GM21390 (cell line): ENCODE data around the gene C1orf21.

Experiments used
- ATAC-seq: cut with Tn5 transposase; IDR thresholded peaks from one replicate; pipeline ENCODE4 v1.9.1; 2021; ENCODE audit not compliant: unreplicated experiment

Gene C1orf21

DNA sequence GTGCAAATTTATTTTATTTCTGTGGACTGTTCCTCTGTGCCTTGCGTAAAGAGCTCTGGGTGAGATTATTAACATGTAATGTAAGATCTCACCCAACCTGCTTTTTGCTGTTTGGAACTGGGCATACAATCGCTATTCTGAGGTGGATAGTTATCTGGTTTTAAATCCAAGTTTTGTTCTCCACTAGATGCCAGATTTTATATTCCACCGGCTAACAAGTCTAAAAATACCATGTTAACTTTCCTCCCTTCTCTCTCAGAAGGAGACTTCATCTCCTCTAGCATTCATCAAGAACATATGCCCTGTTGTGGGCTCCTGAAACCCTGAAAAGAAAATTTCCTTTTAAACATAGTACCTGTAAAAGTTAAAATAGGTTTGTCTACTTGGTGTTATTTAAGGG is 56.4 kb downstream of the C1orf21 start:
- no peak for ATAC-seq

DNA sequence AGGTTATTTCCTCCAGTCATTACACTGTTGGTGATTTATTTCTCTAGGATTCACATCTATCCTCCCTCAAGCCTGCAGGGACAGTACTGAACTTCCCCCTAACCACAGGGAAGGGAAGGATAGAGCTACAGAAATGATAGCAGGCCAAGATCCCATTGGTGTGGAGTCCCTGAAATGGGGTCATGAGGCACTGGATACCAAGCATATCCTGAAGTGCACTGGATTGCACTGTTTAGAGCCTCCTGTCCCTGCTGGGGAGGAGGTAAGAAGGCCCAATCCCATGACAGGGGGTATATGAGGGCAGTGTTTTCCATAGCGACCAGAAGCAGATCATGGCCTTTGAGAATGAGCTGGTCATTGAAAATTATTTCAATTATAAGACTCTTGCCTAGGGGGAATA is 56.8 kb downstream of the C1orf21 start:
- no peak for ATAC-seq

DNA sequence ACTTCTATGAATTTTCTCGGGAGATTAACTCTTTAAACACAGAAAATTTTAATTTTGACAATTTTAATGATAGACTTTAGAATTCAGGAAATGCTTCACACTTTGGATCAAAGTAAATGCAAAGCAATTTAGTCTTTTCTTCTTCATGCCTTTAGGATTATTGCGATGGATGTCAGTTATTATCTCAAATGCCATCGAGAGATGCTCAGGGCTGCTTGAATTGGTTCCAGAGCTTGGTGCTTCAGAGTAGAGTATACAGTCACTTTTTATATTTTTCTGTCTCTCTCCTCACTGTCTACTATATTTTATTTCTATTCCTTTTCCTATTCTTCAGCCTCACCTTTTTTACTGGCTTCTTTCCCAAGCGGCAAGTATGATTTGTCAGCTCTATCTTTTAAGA is 59.2 kb downstream of the C1orf21 start:
- no peak for ATAC-seq

DNA sequence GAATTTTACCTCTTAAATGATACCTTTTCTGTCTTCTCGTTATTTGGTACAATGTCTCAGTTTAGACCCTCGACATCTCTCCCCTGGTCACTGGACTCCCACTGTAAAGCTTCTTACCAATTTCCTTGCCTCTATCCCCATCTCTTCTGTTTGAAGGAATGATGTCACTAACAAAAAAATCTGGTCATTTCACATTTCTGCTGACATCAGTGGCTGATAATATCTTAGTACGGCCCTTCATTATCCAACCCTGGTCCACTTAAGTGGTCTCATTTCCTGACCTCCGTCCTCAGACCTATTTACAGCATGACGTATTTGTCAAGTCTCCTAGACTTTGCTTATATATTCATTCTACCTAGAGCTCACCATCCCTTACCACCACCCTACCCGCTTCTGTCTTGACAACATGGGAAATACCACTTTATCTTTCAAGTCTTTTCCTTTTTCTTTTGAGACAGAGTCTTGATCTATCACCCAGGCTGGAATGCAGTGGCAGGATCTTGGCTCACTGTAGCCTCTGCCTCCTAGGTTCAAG is 60.9 kb downstream of the C1orf21 start:
- ATAC-seq = no peak

DNA sequence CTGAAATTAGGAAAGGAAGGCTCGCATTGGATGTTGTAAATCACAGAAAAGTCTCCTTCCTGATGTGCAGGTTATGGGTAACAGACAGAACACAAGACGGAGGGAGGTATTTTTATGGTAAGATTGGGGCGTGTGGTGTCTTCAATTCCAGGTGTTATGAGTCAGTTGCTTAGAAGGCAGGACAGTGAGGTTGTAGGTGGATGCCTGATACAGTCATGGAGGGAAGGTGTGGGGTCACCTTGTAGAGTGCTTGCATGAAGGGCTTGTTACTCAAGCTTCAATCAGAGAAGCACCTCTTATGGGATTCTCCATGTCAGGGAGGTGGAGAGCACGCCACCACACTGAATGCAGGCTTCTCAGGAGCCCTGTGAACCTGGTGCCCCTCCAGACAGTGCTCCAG is 63.1 kb downstream of the C1orf21 start:
- no peak for ATAC-seq

DNA sequence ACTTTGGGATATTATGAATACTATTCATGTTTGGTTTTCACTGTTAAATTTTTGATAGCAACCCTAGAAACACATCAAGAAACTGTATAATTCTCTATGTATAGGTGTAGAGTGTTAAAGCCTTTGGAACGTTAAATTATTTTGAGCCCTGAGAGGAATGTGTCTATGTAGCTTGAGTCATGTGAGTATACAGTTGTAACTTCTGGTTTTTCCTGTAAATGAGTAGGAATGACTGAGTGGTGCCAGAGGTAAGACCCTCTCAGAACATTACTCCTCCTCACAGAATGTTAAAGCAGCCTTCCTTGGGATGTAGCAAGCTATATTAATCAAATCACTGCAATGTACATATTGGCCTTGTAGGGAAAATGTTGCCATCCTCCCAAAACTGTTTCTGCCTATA is 69.0 kb downstream of the C1orf21 start:
- no peak for ATAC-seq

DNA sequence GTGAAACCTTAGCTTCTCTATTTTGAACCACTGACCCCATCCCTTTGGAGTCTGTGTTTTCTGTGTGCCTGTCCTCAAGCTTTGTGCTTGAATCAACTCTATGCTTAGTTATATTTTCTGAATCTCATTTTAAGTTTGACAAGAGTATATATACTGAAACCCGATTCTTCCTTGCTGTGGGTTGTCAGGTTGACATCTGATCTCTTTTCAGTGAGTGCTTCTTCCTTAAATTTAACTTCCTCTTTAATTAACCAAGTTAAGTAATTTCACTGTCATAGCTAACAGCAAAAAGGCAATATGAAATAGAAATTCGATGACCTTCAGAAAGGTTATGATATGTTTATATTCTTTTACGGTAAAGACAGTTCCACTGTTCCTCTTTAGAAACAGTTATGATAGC is 69.4 kb downstream of the C1orf21 start:
- no peak for ATAC-seq

DNA sequence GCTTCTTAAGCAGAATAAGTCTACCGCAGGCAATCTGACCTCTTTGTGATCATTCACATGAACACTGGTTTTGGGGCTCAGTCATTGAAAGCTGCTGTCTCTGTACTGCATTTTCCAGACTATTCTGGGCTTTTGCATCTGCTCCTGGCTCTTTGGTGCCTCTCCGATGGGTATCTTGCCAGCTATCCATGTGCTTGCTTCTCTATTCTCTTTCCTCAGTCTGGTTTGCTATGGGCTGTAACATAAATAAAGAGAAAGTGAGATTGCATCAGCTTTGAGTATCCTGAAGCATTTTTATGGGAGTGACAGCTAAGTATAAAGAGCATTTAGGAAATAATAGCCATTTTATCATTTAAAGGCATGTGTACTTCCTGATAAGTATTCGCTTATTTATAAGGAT is 70.7 kb downstream of the C1orf21 start:
- no peak for ATAC-seq

DNA sequence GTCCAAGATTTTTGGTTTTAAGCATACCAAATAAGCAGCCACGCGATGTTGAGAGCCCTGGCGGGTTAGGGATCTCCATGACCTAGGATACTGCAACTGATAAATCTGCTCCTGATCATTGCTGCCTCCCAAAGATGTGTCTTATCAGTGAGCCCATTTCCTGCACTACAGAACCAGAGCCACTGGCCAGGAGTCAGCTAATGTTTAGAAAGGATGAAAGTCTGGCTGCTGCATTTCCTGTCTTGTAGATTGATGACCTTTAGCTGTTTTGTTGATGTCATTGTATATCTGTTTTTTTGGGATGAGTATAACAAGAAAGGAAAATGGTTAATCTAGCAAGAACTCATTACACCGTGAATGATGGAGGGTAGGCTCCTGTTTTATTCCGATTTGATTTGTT is 74.5 kb downstream of the C1orf21 start:
- no peak for ATAC-seq

DNA sequence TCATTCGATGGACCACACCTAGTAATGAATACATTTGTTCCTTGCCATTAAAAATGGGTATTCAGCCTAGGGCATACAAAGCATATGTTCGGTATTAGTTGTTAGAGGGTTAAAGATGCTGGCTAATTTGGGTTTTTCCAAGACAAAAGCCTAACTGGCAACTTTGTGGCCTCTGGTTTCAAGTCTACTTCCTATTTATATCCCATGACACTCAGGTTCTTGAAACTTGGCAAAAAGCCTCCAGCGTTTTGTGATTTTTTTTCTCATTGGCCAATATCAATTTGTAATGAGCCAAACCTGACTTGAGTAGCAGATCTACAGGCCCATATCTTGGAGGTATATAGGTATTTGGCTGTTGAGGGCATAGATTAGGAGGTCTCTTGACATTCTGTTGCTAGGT is 75.3 kb downstream of the C1orf21 start:
- no peak for ATAC-seq

DNA sequence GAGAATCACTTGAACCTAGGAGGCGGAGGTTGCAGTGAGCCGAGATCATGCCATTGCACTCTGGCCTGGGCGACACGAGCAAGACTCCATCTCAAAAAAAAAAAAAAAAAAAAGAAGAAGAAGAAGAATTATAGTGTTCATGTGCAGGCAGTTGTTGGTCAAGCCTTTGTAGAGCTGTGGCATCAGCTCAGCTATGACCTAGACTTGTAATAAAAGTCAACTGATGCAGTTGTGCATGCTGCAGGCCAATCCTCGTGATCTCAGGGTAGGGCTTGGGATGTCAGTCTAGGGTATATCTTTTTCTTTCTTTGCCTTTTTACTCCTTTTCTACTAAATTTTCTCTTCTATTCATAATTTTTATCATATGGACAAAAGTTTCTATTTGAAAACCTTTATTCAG is 76.2 kb downstream of the C1orf21 start:
- ATAC-seq = no peak

DNA sequence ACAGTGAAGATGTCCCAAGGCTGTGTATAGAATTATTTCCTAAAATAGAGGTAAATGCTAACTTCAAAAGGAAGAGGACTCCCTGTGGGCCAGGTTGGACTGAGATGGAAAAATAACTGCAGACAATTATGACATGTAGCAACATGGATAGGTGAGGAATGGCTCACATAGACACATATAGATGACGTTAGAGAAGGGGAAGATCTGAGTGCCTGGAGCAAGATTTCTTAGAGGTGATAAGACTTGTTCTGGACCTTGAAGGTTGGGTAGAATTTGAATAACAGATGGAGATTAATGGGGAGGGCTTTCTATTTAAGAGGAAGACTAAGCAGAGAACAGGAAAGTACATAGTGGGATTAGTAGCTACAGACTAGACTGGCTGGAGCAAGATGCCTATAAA is 76.9 kb downstream of the C1orf21 start:
- no peak for ATAC-seq

DNA sequence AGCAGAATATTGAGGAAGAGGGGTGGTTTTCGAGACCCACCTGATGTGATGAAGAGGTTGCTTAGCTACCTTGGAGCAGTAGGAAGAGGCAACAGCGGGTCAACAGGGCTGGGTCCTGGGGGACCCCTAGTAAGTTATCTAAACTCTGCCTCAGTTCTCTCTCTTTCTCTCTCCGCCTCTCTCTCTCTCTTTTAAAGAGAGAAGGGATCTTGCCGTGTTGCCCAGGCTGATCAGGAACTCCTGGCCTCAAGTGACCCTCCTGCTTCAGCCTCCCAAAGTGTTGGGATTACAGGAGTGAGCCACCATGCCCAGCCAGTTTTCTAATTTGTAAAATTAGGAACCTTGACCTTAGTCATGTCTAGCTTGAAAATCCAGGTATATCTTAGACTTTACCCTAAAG is 77.9 kb downstream of the C1orf21 start:
- ATAC-seq = no peak

DNA sequence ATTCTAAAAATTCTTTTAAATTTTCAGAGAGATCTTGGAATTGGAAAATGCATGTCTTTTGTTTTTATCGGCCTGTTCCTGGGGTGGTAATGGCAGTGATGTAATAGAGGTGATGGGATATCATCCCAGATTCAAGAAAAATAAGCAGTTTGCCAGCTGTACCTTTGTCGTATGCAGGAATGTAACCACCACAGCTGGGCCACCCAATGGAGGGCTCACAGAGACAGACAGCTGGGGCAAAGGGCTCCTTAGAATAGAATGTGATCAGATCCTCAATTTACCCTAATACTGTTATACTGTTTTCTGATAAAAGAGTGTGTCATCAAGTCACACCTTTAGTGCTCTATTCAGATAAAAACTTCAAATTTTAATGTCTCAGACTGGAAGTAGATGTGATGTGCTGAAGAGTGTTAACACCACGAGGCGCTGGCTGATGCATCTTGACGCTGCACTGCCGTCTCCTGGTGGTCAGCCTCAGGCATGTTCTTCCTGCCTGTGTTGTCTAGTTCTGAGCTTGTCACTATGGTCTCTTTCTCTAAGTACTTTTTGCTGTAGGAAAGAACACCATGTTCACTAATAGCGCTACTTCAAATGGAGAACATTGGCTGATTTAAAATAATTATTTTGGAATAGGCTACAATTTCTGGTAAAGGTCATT is 78.8 kb downstream of the C1orf21 start:
- ATAC-seq = no peak

DNA sequence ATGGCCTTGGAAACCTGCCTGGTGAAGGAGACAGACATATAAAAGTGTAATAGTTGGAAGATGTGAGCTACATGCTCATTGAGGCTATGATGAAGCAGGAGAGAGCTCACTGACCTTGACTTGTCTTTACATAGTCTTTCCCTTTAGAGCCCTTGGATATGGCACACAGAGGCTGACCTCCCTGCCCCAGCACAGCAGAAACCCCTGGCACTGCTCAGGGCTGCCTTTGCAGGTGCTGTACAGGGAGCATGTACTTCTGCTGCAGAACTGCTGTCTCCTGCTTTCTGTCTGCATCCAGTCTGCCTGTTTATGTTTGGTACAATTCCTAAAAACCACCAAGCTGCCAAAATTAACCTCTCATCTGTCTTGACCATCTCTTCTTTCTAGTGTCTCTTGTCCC is 80.5 kb downstream of the C1orf21 start:
- ATAC-seq = no peak

DNA sequence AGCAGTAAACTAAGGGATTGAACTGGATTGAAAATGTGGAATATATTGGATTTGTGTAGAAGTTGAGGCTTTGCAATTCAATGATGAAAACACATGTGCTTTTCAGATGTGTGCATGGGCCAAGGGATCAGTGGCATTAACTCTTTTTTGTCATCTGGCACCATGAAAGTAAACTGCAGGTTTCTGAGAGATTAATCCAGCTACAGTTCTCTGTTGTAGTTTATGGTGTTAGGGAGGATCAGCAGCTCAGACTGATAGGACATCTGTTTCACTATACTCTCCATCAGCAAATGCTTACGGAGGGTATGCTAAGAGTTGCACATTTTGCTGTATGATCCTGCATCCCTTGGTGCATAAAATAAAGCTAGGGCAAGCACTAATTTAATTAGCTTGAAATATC is 82.6 kb downstream of the C1orf21 start:
- ATAC-seq = no peak

DNA sequence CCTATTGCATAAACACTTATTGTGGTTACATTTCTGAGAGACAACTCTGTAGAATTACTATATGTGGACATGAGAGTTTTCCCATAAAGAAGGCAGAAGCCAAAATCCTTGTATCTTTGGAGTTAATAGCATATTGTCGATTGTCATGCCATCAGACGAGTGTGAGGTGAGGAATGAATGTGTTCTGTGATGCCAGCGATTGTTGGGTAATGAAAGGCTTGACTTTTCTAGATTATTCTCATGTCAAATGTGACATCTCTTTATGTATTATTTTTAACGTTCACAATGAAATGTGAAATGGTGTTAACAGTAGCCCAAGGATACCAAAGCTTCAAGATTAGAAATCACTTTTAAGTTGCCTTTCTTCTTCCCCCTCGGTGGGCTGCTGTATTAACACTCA is 84.9 kb downstream of the C1orf21 start:
- ATAC-seq = no peak

DNA sequence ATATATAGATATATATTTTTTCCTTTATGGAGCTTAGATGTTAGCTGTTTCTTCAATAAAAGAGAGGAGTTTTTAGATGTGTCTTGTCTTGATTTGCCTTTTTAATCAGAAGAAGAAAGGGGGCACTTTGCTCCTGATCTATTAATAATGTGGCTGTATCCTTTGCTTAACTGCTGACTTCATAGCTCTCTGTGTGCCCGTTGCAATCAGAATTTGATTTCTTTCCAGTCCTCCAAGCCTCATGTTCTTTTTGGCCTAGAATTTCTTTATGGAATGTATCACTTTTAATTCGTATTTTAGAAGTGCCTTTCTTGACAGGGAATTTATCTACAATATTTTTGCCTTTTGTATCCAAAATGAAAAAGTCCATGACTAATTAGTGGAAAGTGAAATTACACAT is 85.3 kb downstream of the C1orf21 start:
- ATAC-seq = no peak

DNA sequence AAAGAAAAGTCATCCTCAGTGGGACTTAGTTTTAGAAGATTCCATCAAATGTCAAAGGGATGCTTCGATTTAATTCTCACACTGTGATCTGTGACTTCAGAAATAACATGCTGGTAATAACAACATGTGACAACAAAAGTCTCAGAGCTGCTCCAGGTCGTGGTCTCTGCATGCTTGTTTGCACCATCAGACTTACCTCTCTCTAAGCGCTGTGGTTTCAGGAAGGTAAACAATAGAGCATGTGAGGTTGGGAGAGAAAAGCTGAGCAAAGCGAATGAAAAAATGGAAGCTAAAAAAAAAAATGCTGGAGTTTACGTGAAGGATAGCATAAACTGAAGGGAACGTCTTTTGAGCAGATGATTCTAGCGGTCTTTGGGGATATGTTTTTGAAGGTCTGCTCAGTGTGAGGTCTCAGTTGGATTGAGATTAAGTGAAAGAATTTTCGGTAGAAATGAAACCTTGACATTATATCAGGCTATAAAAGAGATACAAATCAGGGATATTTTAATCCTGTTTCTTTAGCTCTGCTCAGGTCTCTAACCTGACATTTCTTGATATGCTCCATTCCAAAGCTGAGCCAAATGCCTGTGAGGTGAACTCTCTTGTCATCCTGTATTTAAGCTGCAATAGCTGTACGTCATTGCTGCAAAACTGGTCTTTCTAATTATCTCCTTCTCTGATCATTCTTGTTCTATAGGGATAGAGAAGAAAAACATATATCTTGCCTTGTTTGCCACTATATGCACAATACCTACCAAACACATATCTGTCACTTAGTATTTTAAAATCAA is 86.5 kb downstream of the C1orf21 start:
- ATAC-seq = no peak

DNA sequence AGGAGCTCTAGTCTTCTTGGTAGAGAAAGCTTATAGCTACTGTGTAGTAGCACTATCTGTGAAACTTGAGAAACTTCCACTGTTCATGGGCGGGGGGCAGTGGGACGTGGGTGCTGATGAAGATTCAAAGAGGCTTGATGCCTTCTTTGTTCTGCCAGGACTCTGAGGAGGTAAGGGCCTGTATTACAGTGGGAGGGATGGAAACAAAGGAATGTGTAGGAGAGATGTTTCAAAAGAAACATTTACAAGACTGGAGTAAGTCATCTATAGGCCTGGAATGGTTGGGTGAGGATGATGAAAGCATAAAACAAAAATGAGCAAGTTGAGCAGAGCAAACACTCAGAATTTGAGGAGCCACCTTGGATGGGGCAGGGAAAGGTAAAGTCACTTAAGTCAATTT is 89.4 kb downstream of the C1orf21 start:
- no peak for ATAC-seq

DNA sequence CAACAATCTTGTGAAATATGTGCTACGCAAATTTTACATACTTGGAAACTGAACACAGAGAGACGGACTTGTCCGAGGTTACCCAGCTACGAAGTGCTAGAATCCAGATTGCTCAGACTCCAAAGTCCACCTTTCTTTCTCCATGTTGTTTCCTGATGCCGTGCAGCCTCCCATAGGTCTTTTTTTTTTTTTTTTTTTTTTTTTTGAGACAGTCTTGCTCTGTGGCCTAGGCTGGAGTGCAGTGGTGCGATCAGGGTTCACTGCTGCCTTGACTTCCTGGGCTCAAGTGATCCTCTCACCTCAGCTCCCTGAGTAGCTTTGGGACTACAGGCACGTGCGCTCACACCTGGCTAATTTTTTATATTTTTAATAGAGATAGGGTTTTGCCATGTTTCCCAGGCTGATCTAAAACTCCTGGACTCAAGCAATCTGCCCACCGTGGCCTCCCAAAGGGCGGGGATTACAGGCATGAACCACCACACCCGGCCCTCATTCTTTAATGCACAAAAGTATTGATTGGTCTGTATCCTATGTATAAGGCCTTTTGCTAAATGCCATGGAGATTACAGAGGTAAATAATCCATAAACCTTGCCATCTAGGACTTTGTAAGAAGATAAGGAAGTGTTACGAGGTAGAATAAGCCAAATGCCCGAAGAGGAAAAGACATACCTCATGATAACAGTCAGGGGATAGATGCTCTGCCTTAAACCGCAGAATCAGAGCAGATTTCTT is 92.8 kb downstream of the C1orf21 start:
- ATAC-seq = no peak

DNA sequence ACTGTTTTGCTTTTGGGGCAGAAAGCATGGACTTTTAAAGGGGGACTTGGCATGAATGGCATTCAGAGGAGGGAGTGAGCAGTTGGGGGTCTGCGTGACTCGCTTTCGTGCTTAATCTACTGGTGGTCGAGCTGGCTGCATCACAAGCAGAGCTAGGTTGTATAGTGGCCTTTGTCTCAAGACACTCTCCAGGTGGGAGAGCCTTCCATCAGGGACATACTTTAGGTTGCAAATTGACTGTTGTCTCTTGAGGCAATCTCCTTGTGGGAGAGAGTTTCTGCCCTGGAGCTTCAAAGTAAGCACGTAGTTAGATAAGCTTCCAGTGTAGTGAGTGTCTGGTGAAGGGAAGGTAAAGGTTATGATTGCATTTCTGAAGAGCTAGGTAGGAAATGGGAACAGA is 93.9 kb downstream of the C1orf21 start:
- no peak for ATAC-seq
